HG03571 (cell line): ENCODE results near the gene ADORA2A.

ENCODE experiments used
- ATAC-seq: cut with Tn5 transposase; IDR thresholded peaks from one replicate; pipeline ENCODE4 v1.9.1; 2021; ENCODE audit not compliant: unreplicated experiment

The ADORA2A gene

DNA sequence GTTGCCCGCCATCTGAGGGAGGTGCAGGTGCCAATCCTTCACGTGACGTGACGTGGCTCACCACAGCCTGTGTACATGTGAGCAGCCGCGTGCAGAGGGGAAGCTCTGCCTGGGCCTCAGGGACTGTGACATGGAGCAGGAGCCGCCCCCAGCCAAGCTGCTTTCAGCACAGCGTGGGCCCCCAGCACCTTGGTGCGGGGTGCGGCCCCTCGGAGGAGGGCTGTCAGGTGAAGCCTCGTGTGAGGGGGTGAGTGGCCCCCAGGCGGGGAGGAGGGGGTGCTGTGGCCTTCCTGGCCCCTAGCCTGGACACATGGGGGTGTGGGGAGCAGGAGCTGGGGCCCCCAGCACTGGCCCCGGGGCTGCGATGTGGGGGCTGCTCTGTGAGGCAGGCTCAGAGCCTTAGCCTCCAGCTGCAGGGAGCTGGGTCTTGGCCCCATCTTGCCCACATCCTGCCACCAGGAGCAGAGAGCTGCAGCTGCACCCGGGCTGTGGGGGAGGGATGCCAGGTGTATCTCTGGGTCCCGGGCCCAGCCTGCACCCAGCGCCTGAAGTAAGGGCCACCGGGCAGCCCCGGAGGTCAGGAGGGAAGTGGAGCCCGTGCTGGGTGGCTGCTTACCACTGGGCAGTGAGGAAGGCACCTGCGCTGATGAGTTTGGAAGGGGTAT, at the start of gene ADORA2A:
Gene ADORA2A (plus strand): TSS at position 100 of the 665 bp plus-strand sequence. CDS start 5,806 bp downstream, outside the sequence.
- ATAC-seq = peak; percentile 42

DNA sequence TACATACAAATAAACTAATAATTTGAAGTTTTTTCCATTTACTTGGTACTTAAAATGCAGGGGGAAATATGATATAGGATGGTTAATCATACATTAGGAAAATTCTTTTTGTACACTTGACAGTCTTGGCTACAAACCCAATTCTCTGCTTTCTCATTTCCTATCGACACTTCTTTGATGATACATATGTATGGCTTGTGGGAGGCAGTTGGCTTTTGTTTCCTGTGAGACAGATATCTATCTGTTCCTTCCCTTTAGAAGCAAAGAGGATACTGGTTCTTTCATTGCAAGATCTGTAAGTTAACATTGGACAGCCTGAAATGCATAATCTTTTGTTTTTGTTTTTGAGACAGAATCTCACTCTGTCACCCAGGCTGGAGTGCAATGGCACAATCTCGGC, 47.9 kb upstream of the ADORA2A start:
- ATAC-seq = no peak

GRCh38 chr22:24380220-24380904, 47.0 kb upstream of the ADORA2A start:
- ATAC-seq = no peak

DNA sequence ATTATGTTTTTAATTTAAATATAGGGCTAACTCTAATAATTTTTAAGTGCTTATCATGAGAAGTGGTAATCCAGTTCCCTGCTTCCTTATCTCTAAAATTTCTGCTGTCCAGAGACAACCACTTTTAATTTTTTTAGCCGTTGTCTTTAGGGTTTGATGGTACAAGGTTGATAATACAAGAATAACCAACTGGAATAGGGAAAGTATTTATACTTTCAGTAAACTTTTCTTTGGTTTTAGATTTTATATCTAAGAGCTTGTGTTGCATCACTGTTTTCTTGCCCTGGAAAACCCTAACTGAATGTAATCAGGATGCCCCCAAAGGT, 46.5 kb upstream of the ADORA2A start:
- ATAC-seq = no peak

DNA sequence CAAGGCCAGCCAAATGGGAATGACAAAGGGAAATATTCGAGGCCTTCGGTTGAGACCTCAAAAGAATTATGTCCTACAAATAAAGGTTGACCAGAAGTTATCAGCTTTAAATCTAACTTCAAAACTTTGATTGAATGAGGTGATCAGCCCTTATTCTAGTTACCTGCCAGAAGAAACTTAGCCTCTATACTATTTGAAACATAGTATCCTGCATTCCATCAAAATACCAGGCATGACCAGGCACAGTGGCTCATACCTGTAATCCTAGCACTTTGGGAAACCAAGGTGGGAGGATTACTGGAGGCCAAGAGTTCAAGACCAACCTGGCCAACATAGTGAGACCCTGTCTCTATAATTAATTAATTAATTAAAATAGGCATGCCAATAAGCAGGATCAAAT, 44.3 kb upstream of the ADORA2A start:
- ATAC-seq = no peak

- no peak for ATAC-seq
Measured at GRCh38 chr22:24384131-24384530, 43.3 kb upstream of the ADORA2A start.

GRCh38 chr22:24386937-24387471, 40.4 kb upstream of the ADORA2A start:
- ATAC-seq = no peak

GRCh38 chr22:24389680-24390079, 37.7 kb upstream of the ADORA2A start:
- no peak for ATAC-seq

- ATAC-seq = no peak
Measured at GRCh38 chr22:24390156-24390555, 37.2 kb upstream of the ADORA2A start.

DNA sequence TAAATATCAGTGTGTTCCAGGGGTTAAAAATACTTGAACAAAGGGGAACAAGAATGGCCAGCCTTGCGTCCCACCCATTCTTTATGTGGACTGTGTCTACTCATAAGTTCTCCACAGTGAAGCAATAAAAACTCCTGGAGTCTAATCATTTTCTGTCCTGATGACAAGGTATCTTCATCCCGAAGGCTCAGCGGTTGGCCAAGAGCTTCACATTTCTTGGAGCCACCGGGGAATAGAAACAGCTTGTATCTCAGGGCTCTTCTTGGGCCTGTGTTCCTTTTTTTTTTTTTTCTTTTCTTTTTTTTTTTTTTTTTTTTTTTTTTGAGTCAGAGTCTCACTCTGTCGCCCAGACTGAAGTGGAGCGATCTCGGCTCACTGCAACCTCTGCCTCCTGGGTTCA, 36.8 kb upstream of the ADORA2A start:
- ATAC-seq = no peak

DNA sequence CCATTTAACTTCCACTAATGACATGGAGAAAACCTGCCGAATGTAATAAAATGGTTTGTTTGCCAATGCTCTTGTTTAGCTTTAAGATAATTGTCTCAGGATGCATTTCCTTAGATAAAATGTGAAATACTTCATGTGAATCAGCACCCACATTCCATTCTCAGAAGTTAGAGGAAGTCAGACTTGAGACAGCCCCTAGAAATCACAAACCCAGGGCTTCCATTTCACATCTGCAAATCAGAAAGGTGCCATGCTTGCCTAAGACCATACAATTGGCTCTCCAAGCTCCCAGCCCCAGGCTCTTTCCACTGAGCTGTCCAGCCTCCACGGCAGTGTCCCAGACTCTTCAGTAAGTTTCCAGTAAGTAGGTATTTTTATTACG, 35.6 kb upstream of the ADORA2A start:
- ATAC-seq = no peak

DNA sequence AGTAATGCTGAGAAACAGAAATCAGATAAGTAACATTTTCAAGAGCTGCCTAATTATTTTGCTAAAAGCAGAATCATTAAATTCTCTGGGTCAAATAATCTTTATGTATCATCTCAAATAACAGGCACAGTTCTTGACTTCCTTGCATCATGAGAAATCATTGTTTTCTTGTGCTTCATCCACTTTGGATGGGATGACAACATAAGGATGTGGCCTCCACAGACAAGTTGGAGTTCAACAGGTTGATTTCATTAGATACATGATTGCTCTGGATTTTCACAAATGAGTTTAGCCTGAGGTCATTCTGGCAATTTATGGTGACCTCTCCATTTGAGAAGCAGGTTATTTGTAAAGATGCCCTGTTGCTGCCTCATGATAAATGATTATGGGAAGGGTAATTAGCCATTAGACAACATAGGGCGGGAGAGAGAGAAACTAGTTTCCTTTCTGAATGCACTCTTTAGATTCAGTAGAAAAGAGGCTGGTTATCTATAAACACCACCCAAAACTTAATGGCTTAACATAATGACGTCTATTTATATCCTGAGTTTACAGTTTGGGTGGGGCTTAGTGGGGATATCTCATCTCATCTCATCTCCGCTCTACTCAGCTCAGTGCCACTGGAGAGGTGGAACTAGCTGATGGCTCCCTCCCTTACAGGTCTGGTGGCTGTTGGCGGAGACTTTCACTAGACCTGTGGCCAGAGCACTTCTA, 35.0 kb upstream of the ADORA2A start:
- no peak for ATAC-seq

GRCh38 chr22:24393012-24393559, 34.3 kb upstream of the ADORA2A start:
- no peak for ATAC-seq

GRCh38 chr22:24393848-24394247, 33.6 kb upstream of the ADORA2A start:
- no peak for ATAC-seq

GRCh38 chr22:24394254-24394653, 33.1 kb upstream of the ADORA2A start:
- no peak for ATAC-seq

- ATAC-seq = no peak
Measured at GRCh38 chr22:24398409-24398808, 29.0 kb upstream of the ADORA2A start.

DNA sequence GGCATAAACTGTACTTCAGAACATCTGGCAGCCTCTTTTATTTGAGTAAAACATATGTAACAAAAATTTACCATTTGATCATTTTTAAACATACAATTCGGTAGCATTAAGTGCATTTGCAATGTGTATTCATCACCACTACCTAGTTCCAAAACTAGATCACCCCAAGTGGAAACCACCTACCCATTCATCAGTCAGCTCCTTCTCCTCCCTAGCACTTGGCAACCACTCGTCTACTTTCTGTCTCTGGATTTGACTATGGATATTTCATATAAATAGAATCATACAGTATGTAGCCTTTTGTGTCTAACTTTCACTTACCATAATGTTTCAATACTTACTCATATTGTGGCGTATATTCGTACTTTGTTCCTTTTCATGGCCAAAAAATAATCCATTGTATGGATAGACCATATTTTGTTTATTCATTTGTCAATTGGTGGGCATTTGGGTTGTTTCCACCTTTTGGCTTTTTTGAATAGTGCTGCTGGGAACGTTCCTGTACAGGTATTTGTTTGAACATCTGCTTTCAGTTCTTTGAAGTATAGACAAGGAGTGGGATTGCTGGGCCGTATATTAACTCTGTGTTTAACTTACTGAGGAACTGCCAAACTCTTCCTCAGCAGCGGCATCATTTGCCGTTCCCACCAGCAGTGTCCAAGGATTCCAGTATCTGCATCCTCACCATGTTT, 27.2 kb upstream of the ADORA2A start:
- ATAC-seq = no peak

DNA sequence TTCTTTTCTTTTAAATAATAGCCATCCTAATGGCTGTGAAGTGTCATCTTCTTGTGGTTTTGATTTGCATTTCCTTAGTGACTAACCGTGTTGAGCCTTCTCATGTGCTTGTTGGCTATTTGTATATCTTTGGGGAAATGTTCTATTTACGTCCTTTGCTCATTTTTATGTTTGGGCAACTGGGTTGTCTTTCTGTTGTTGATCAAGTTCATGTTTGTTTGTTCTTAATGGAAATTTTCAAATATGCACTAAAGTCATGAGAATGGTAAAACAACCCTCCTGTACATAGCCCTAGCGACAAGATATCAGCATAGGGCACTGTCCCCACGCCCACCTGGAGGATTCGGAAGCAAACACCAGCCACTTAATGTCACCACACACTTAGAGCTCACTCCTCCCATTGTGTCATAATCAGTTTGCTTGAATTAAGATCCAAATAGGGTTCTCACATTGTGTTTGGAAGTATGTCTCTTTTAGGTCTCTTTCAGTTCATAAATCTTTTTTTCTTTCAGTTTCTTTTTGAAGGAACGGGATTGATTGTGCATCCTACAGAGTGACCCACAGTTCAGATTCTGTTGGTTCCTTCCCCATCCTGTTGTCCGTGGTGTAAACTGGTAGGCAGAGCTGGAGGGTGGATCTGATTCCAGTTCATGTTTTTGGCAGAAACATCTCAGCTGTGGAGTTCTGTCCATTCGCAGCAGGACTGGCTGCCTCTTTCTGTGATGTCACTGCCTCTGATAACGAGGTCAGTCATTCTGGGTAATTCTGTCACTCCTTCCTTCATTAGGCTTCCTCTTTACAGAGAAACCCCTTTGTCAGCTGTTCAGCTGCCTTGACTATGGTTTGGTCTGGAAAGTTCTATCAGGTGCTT, 26.4 kb upstream of the ADORA2A start:
- ATAC-seq = no peak

GRCh38 chr22:24401931-24402367, 25.4 kb upstream of the ADORA2A start:
- ATAC-seq = no peak
